Endothelial cell of umbilical vein (primary cell): Measurements from ENCODE around the gene ELMO1. TPM values are rescaled to one million over a fixed set of nuclear protein-coding genes. Genes with fewer than 3 reads are reported as not detected.

Experiments used
- BruUV-seq: library from RNA; stranded (reverse); fragments of 400-500 nt; replicated peaks from 2 replicates; lab custom pipeline; 2021; lab: Mats Ljungman, UMichigan
- CTCF ChIA-PET: fragments of 300-600, 350-600 bp; sonication (Branson Sonifier 250); formaldehyde crosslinking; loops from one replicate; lab custom pipeline; 2021; ENCODE audit warnings: antibody characterized with exemption, inconsistent platforms; lab: Charles Lee
- POLR2A ChIA-PET: fragments of 300-600, 350-600 bp; sonication (Branson Sonifier 250); formaldehyde crosslinking; loops from one replicate; lab custom pipeline; 2021; ENCODE audit warnings: antibody characterized with exemption, inconsistent platforms; lab: Charles Lee
- DNase-seq: peaks from one replicate; pipeline ENCODE4 v3.0.0-alpha.2; 2011; ENCODE audit warnings: low read depth, low spot score
- FAIRE-seq: peaks from 2 replicates; lab custom pipeline; 2011; peaks lifted over from hg19 to GRCh38; lab: Jason Lieb, UNC
- H2AFZ ChIP-seq: 2 replicates; pipeline ENCODE4 v1.6.0; 2012; ENCODE audit warnings: low read depth, low read length, control low read depth, inconsistent platforms
- H3K27ac ChIP-seq: 2 replicates; pipeline ENCODE4 v1.5.1; 2011; ENCODE audit warnings: low read depth, mild to moderate bottlenecking, control low read depth, low read length, moderate library complexity; ENCODE audit not compliant: insufficient read depth
- H3K27me3 ChIP-seq, 2 experiments: 2 replicates each; pipeline versions ENCODE4 v1.6.0 to v1.6.1; 2011; ENCODE audit warnings: low read length in 2 of 2, mixed read lengths in 1 of 2; ENCODE audit not compliant: control insufficient read depth in 2 of 2, insufficient read depth in 2 of 2
- H3K36me3 ChIP-seq, 2 experiments: 2 replicates in 1 of 2; 3 replicates in 1 of 2; pipeline ENCODE4 v1.5.1; 2011; ENCODE audit warnings: low read length in 2 of 2, mild to moderate bottlenecking in 1 of 2, moderate library complexity in 1 of 2; ENCODE audit not compliant: control insufficient read depth in 2 of 2, insufficient read depth in 2 of 2; ENCODE audit errors: extremely low read depth in 1 of 2
- H3K4me1 ChIP-seq: 3 replicates; pipeline ENCODE4 v1.5.1; 2011; ENCODE audit warnings: mild to moderate bottlenecking, low read length; ENCODE audit not compliant: control insufficient read depth, insufficient read depth; ENCODE audit errors: extremely low read depth
- H3K4me2 ChIP-seq: 2 replicates; pipeline ENCODE4 v1.6.1; 2011; ENCODE audit warnings: low read length, control low read depth, mixed read lengths; ENCODE audit not compliant: insufficient read depth
- H3K4me3 ChIP-seq, 3 experiments: fragments of 200-600 bp in 1 of 3; sonication (generic), shearing (Covaris generic) in 1 of 3; replicated peaks in 1 of 3; 2 replicates each; pipeline ENCODE4 v1.5.1; 2011 to 2016; ENCODE audit warnings: control low read depth in 3 of 3, low read length in 3 of 3, mild to moderate bottlenecking in 2 of 3, inconsistent platforms in 1 of 3, low read depth in 1 of 3, moderate library complexity in 1 of 3; ENCODE audit not compliant: insufficient read depth in 1 of 3
- H3K79me2 ChIP-seq: 2 replicates; pipeline ENCODE4 v1.6.0; 2012; ENCODE audit warnings: low read length, inconsistent platforms; ENCODE audit not compliant: control insufficient read depth, insufficient read depth
- H3K9ac ChIP-seq: replicated peaks from 2 replicates; pipeline ENCODE3; 2011; ENCODE audit warnings: low read length, control low read depth; ENCODE audit not compliant: insufficient read depth; ENCODE audit errors: extremely low read depth
- H3K9me1 ChIP-seq: replicated peaks from 3 replicates; pipeline ENCODE4 v1.6.0; 2011; ENCODE audit warnings: mild to moderate bottlenecking, low read length; ENCODE audit not compliant: control insufficient read depth, insufficient read depth; ENCODE audit errors: extremely low read depth
- H3K9me3 ChIP-seq: replicated peaks from 2 replicates; pipeline ENCODE4 v1.5.1; 2012; ENCODE audit warnings: low read length, inconsistent platforms; ENCODE audit not compliant: control insufficient read depth, insufficient read depth
- H4K20me1 ChIP-seq: replicated peaks from 2 replicates; pipeline ENCODE3; 2011; ENCODE audit warnings: mild to moderate bottlenecking, low read length; ENCODE audit not compliant: control insufficient read depth, insufficient read depth; ENCODE audit errors: extremely low read depth
- EZH2 ChIP-seq: IDR thresholded peaks from 2 replicates; pipeline ENCODE4 v1.6.1; 2012; ENCODE audit warnings: borderline replicate concordance, low read depth, mild to moderate bottlenecking, moderate library complexity, low read length, inconsistent platforms; ENCODE audit not compliant: severe bottlenecking
- FOS ChIP-seq: IDR thresholded peaks from 2 replicates; pipeline ENCODE4 v1.6.1; 2011; ENCODE audit warnings: mild to moderate bottlenecking, low read length, moderate library complexity, borderline replicate concordance; ENCODE audit not compliant: insufficient read depth
- GATA2 ChIP-seq: IDR thresholded peaks from 2 replicates; pipeline ENCODE4 v1.7.0; 2011; ENCODE audit warnings: low read depth, mild to moderate bottlenecking, moderate library complexity, mixed read lengths, low read length; ENCODE audit not compliant: insufficient read length, insufficient read depth
- JUN ChIP-seq: IDR thresholded peaks from 2 replicates; pipeline ENCODE4 v1.6.1; 2011; ENCODE audit warnings: borderline replicate concordance, low read depth; ENCODE audit not compliant: insufficient read length, insufficient read depth
- MAX ChIP-seq: IDR thresholded peaks from 2 replicates; pipeline ENCODE4 v1.6.1; 2011; ENCODE audit not compliant: insufficient read depth, insufficient read length
- POLR2A ChIP-seq: IDR thresholded peaks from 2 replicates; pipeline ENCODE4 v1.6.1; 2012; ENCODE audit warnings: low read depth, mild to moderate bottlenecking, control low read depth, low read length
- dilution Hi-C: fragments of 300-500 bp; cut with MboI; formaldehyde crosslinking; loops from one replicate; pipeline ENCODE4 v1.15.0; 2019; ENCODE audit warnings: low sequenced_read_pairs; ENCODE audit not compliant: extremely low pct_ligation_motif_present
- intact Hi-C: fragments of 100-400 bp; cut with micrococcal nuclease; formaldehyde crosslinking; loops from one replicate; pipeline ENCODE4 v1.10.0; 2022
- polyA plus RNA-seq, 4 experiments: library from polyadenylated mRNA; depleted of rRNA in 3 of 4; stranded (reverse) in 3 of 4; unstranded in 1 of 4; fragments of >200 nt; gene quantifications; 2 replicates each; pipeline versions ENCODE4 v1.2.1 to v1.2.3, GENCODE V29; 2011 to 2012; ENCODE audit warnings: missing spikeins in 1 of 4
- total RNA-seq: library from RNA; stranded (reverse); gene quantifications from 2 replicates; pipeline ENCODE4 v1.2.3, GENCODE V29; 2021

The ELMO1 gene
- total and polyA plus RNA-seq, 2 donors (not counting 3 experiments of a cell fraction or from before 2014, with no cell fraction given), result 17.0 to 30.6 TPM

GRCh38 chr7:37391791-37392672, 56.6 kb downstream of the ELMO1 start:
- POLR2A ChIA-PET, result no interaction called here
- Histone ChIP-seq H3K9me3 (no peaks in the 10 kb centered on the region), H3K9ac (no peak overlapping the region), H3K9me1 (no peaks in the 10 kb centered on the region), H2AFZ (no peak overlapping the region), H3K36me3 (no peaks in the 10 kb centered on the region), H3K4me2 (no peak overlapping the region), H3K27ac (no peak overlapping the region), H3K79me2 (no peaks in the 10 kb centered on the region), H4K20me1 (no peaks in the 10 kb centered on the region), H3K4me1 (peaks cover 12% of the 10 kb centered on the region), H3K4me3 (no peak overlapping the region), H3K27me3 (no peaks in the 10 kb centered on the region)
- dilution Hi-C loops (no loop called here), intact Hi-C loops (loop anchor here (2.0 kb wide), 1 partner anchor 17 kb away; no protein-coding TSS in a partner anchor)
- TF ChIP-seq GATA2 (no peak), FOS (no peak), POLR2A (no peak), JUN (no peak), MAX (no peak)
- CTCF ChIA-PET, result interaction anchor here (0.6 to 1.7 kb wide), 3 partner anchors 11 to 210 kb away, joined by 3 read pairs; no protein-coding TSS in a partner anchor
- no TSS peak for BruUV-seq
- DNase-seq (peak; percentile 81), FAIRE-seq (peak; percentile 64)

- no peak for TF ChIP-seq EZH2
- Histone ChIP-seq H3K9me1 (no peaks in the 10 kb centered on the region), H4K20me1 (no peaks in the 10 kb centered on the region), H3K27ac (no peak overlapping the region), H3K4me2 (no peak overlapping the region), H3K9me3 (no peaks in the 10 kb centered on the region), H3K79me2 (no peaks in the 10 kb centered on the region), H3K27me3 (no peaks in the 10 kb centered on the region), H2AFZ (no peak overlapping the region), H3K4me3 (no peak overlapping the region), H3K36me3 (no peaks in the 10 kb centered on the region), H3K4me1 (peaks cover 12% of the 10 kb centered on the region), H3K9ac (no peak overlapping the region)
- FAIRE-seq (no peak), DNase-seq (no peak)
- CTCF ChIA-PET, result no interaction called here
- no TSS peak for BruUV-seq
- POLR2A ChIA-PET, result no interaction called here
- intact Hi-C loops (no loop called here), dilution Hi-C loops (no loop called here)
Observed at GRCh38 chr7:37390114-37390513, 58.5 kb downstream of the ELMO1 start.
